Measurements from ENCODE around the gene INSIG1. TPM values are rescaled to one million over a fixed set of nuclear protein-coding genes. Genes with fewer than 3 reads are reported as not detected.

INSIG1 gene
- total and polyA plus RNA-seq, 2 of the 4 experiments (the other 2 are of a cell fraction): 19.0 to 26.0 TPM

GRCh38 chr7:155322530-155322929, 24.9 kb downstream of the INSIG1 start:
- Histone ChIP-seq H2AK5ac (ENCODE audit: low read depth, low read length) (no peak overlapping the region), H3K18ac (ENCODE audit: low read depth, low read length) (no peak overlapping the region), H4K8ac (ENCODE audit: low read depth in 2 of 2, low read length in 2 of 2) (no peak overlapping the region), H3K27me3 (ENCODE audit: control insufficient read depth, insufficient read depth, low read length) (no peaks in the 10 kb centered on the region; the same call in 1 of the 2 replicates), H3K4me1 (ENCODE audit: control insufficient read depth, insufficient read depth, low read length) (no peaks in the 10 kb centered on the region), H4K5ac (ENCODE audit: low read depth, low read length) (no peak overlapping the region), H3K4me3 (ENCODE audit: insufficient read depth, low read depth, low read length) (no peak overlapping the region), H2BK15ac (ENCODE audit: low read depth, low read length) (no peak overlapping the region), H3K14ac (replicated peaks; ENCODE audit: low read depth, low read length) (no peak overlapping the region), H3K23ac (ENCODE audit: low read depth, low read length) (no peak overlapping the region), H3K27ac (ENCODE audit: insufficient read depth, low read length) (no peak overlapping the region), H2AFZ (replicated peaks; ENCODE audit: low read length, poor library complexity) (no peak overlapping the region), H4K20me1 (ENCODE audit: insufficient read depth, low read length) (no peaks in the 10 kb centered on the region), H3K4ac (ENCODE audit: low read depth, low read length) (no peak overlapping the region), H4K91ac (ENCODE audit: insufficient read depth, low read depth, low read length) (no peak overlapping the region), H3K56ac (ENCODE audit: extremely low read depth, insufficient read depth, low read length) (no peak overlapping the region), H3K9me3 (ENCODE audit: control insufficient read depth, insufficient read depth, low read length) (no peaks in the 10 kb centered on the region), H3K36me3 (ENCODE audit: control insufficient read depth, insufficient read depth, low read length) (no peaks in the 10 kb centered on the region), H2AK9ac (replicated peaks; ENCODE audit: low read depth, low read length, poor library complexity) (no peak overlapping the region), H3K4me2 (ENCODE audit: low read depth, low read length) (no peak overlapping the region), H3K9ac (ENCODE audit: low read depth, low read length) (no peak overlapping the region), H2BK120ac (ENCODE audit: low read depth, low read length) (no peak overlapping the region), H3K79me1 (ENCODE audit: low read depth in 1 of 2, low read length in 2 of 2) (no peaks in the 10 kb centered on the region), H2BK20ac (ENCODE audit: low read depth, low read length) (no peak overlapping the region), H2BK5ac (ENCODE audit: low read depth, low read length, poor library complexity, severe bottlenecking) (no peak overlapping the region), H3K9me1 (ENCODE audit: insufficient read depth, low read length) (no peaks in the 10 kb centered on the region)
- CTCF ChIA-PET: no interaction called here
- POLR2A ChIA-PET (ENCODE audit: unreplicated experiment): no interaction called here
- in situ Hi-C loops (cut with MboI; ENCODE audit: low sequenced_read_pairs) (no loop called here), intact Hi-C loops (cut with micrococcal nuclease) (no loop called here), dilution Hi-C loops (cut with HindIII; ENCODE audit: low sequenced_read_pairs, unreplicated experiment) (no loop called here)
- no TSS peak for BruUV-seq (replicated peaks)
- no peak for DNase-seq
- no peak for ATAC-seq (ENCODE audit: low read depth)
- TF ChIP-seq ELK1 (IDR thresholded peaks at IDR 0.05; ENCODE audit: borderline replicate concordance, low read depth, low read length) (no peak), FOS (IDR thresholded peaks at IDR 0.05; ENCODE audit: low read depth, low read length) (no peak), RCOR1 (IDR thresholded peaks at IDR 0.05; ENCODE audit: insufficient replicate concordance, low read length) (no peak), CHD1 (IDR thresholded peaks at IDR 0.05; ENCODE audit: low read depth, low read length) (no peak), RFX5 (IDR thresholded peaks at IDR 0.05; ENCODE audit: low read depth, low read length) (no peak), BHLHE40 (IDR thresholded peaks at IDR 0.05; ENCODE audit: low read depth, low read length) (no peak), USF2 (IDR thresholded peaks at IDR 0.05; ENCODE audit: low read depth, low read length) (no peak), CEBPB (IDR thresholded peaks at IDR 0.05; ENCODE audit: low read depth, low read length) (no peak)
- WGBS, 2 experiments (ENCODE audit: extremely low coverage in 2 of 2, insufficient read length in 1 of 2): 40% methylated on average over 1 of the region's 10 CpGs; no CpG with 5 or more reads in 1 of the 2 experiments

Data from IMR-90 (cell line).